ENCODE results near the gene ZC3H6. TPM values are rescaled to one million over a fixed set of nuclear protein-coding genes. Genes with fewer than 3 reads are reported as not detected.

ZC3H6 gene
- total and polyA plus RNA-seq, 12 donors: 2.5 to 19.0 (median 9.5) TPM

DNA sequence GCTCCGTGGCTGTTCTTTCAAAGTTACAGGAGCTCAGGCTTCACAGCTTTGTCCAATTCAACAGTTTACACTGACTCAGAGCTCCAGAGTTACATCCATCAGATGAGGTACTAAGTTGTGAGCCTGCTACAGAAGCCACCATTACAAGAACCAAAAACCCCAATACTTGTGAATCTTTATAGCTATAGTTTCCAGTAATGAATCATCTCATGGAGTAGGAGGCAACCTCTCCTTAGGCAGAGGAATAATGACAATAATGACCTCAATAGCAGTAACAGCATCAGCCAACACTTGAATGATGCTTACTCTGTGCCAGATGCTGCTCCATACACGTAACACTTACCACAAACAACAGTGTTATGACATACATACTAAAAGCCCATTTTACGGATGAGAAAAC is 24.1 kb upstream of the ZC3H6 start:
- Histone ChIP-seq H3K4me3 (no peak overlapping the region), H3K27ac (no peak overlapping the region)
- 89 to 95% (median 92%) methylated on average over 3 of the region's 3 CpGs for WGBS, 4 donors

DNA sequence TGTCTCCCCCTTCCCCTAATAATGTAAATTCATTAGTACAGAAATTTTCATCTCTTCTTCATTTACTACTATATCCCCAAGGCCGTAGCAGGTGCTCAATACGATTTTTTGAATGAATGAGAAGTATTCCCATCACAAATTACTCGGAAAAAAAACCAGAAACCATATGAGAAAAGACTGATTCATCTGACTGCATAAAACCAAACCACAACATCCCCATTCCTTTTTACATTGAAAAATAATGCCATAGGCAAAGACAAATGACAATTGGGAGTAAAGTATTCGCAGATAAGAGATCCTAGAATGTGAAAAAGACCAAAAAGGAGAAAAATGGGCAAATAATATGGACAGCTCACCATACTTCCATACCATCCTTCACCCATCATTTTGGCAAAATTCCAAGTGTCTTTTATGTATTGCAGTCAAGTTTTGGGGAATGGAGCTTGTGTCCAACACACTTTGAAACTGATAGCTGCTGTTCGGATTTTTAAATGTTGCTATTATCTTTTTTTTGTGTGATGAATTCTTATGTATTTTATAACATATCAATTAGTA is 22.1 kb upstream of the ZC3H6 start:
- Histone ChIP-seq H3K4me1 (replicated peaks in 1 of 2) (peaks cover 0 to 21% of the 10 kb centered on the region in 2 donors), H3K27me3 (no peaks in the 10 kb centered on the region), H3K27ac (no peak overlapping the region), H3K9me3 (replicated peaks in 1 of 3) (no peaks in the 10 kb centered on the region), H3K4me3 (no peak overlapping the region), H3K36me3 (replicated peaks in 1 of 2) (no peaks in the 10 kb centered on the region)
- no peak for DNase-seq
- TF ChIP-seq, protein P1, sequence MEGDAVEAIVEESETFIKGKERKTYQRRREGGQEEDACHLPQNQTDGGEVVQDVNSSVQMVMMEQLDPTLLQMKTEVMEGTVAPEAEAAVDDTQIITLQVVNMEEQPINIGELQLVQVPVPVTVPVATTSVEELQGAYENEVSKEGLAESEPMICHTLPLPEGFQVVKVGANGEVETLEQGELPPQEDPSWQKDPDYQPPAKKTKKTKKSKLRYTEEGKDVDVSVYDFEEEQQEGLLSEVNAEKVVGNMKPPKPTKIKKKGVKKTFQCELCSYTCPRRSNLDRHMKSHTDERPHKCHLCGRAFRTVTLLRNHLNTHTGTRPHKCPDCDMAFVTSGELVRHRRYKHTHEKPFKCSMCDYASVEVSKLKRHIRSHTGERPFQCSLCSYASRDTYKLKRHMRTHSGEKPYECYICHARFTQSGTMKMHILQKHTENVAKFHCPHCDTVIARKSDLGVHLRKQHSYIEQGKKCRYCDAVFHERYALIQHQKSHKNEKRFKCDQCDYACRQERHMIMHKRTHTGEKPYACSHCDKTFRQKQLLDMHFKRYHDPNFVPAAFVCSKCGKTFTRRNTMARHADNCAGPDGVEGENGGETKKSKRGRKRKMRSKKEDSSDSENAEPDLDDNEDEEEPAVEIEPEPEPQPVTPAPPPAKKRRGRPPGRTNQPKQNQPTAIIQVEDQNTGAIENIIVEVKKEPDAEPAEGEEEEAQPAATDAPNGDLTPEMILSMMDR (IDR thresholded peaks at IDR 0.05): no peak
- no peak for TF ChIP-seq POLR2A (IDR thresholded peaks at IDR 0.05)
- intact Hi-C loops (cut with DNase I): loop anchor here in 1 of 2 donors (10.0 kb wide), 1 partner anchor 129 kb away; no protein-coding TSS in a partner anchor
- WGBS, 4 donors: 78 to 89% (median 83%) methylated on average over 5 of the region's 5 CpGs

More for the DNA sequence above, 24.1 kb upstream of the ZC3H6 start:
- Histone ChIP-seq H3K4me1 (replicated peaks in 1 of 2) (peaks cover 0 to 21% of the 10 kb centered on the region in 2 donors), H3K9me3 (replicated peaks in 1 of 3) (no peaks in the 10 kb centered on the region), H3K27me3 (no peaks in the 10 kb centered on the region), H3K36me3 (replicated peaks in 1 of 2) (peaks cover 0 to 6% of the 10 kb centered on the region in 2 donors)
- no peak for DNase-seq
- intact Hi-C loops (cut with DNase I): loop anchor here in 1 of 2 donors (10.0 kb wide), 1 partner anchor 126 kb away; no protein-coding TSS in a partner anchor
- no peak for TF ChIP-seq POLR2A (IDR thresholded peaks at IDR 0.05)
- TF ChIP-seq, protein P1 (IDR thresholded peaks at IDR 0.05): no peak

DNA sequence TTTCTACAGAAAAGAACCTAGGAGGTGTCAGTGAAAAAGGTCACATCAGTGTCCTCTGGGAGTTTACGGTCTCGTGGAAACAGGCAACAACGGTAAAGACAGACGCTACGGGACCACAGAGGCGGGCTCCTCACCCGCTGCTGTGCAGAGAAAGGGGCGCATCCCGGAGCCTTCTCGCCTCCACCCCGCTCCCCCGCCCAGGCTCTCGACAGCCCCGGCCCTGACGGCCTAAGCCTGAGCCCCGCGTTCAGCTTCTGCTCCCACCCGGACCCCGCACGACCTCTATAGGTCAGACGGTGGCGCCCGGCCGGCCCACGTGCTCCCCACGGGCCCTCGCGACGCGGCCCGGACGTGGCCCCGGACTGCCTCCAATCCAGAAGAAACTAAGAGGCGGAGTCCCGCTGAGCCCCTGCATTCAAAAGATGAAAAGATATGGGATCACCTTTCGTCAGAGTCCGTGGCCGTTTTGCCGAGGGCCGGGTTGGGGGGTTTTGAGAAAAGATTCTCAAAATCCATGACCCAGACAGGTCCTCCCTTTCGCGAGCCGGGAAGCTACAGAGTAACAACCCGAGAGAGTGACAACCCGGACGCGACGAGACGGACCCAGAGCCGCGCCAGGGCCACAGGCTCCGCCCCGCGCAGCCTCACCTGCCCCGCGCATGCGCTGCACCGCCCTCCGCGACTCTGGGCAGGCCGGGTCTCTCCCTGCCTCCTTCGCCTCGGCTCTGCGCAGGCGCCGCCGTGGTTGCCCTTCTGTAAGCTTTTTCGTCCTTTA is 20.7 kb upstream of the ZC3H6 start, which contains the start of gene ZC3H8:
Gene ZC3H8, minus strand, starts transcription at position 577 of the 775 bp plus-strand sequence. Its CDS starts 61 bp downstream, at position 516.
- Histone ChIP-seq H3K4me3 (peak within 1 kb of the TSS in 3 of 4 donors; percentile 64 to 68 (median 67)), H3K36me3 (replicated peaks in 1 of 2) (no peaks in the 10 kb centered on the region), H3K9me3 (replicated peaks in 1 of 3) (no peaks in the 10 kb centered on the region), H3K27me3 (no peaks in the 10 kb centered on the region), H3K4me1 (replicated peaks in 1 of 2) (peaks cover 0 to 21% of the 10 kb centered on the region in 2 donors), H3K27ac (peak within 1 kb of the TSS; percentile 65 to 90 (median 73))
- intact Hi-C loops (cut with DNase I): loop anchor here (5.0 to 10.0 kb wide), 2 partner anchors 130 to 178 kb away; partner anchors contain the start of gene RGPD8 (in 1 of the 2)
- WGBS, 4 donors: 0 to 1% (median 1%) methylated on average over 28 to 68 of the region's 68 CpGs
- TF ChIP-seq POLR2A (IDR thresholded peaks at IDR 0.05): peak; percentile 72 to 89
- TF ChIP-seq, protein P1 (IDR thresholded peaks at IDR 0.05): peak in 1 of 6 experiments; percentile 2
- peak; percentile 93 to 97 (median 95) for DNase-seq

DNA sequence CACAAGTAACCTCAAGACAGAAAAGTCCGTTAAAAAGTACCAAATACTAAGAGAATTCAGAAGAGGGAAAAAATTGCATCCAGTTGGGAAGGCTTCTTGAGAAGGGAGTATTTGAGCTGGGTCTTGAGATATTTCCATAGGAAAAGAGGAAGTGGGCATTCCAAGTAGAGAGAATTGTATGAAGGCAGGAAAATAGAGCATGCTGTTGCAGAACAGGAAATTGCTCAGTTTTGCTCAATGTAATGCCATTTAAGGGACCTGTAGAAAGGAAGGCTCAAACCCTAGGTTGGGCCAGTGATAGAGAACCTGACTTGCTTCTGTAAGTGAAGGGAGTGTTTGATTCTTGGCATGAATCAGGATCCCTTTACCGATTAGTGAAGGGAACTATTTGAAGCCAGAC is 19.5 kb upstream of the ZC3H6 start:
- Histone ChIP-seq H3K4me1 (replicated peaks in 1 of 2) (peaks cover 0 to 21% of the 10 kb centered on the region in 2 donors), H3K27me3 (no peaks in the 10 kb centered on the region), H3K9me3 (replicated peaks in 1 of 3) (no peaks in the 10 kb centered on the region), H3K36me3 (replicated peaks in 1 of 2) (no peaks in the 10 kb centered on the region), H3K27ac (no peak overlapping the region), H3K4me3 (no peak overlapping the region)
- no peak for DNase-seq
- TF ChIP-seq, protein P1 (IDR thresholded peaks at IDR 0.05): no peak
- TF ChIP-seq POLR2A (IDR thresholded peaks at IDR 0.05): no peak
- 75 to 85% (median 81%) methylated on average over 2 of the region's 2 CpGs for WGBS, 4 donors
- intact Hi-C loops (cut with DNase I): loop anchor here (5.0 to 10.0 kb wide), 2 partner anchors 131 to 176 kb away; partner anchors contain the start of gene RGPD8 (in 1 of the 2)
